Testis (tissue), 2 donors: Measurements from ENCODE around the gene AMBRA1.

Source experiments
- POLR2A ChIP-seq: fragments of 450-650 bp; IDR thresholded peaks from one replicate; pipeline ENCODE4 v1.6.1; 2017; ENCODE audit warnings: antibody characterized with exemption, mild to moderate bottlenecking, moderate library complexity
- TF ChIP-seq, protein P1 (sequence below), 3 experiments: fragments of 450-650 bp in 2 of 3; fragments of 200-600 bp in 1 of 3; sonication (generic) in 1 of 3; IDR thresholded peaks; one replicate each; pipeline ENCODE4 v1.5.1; 2016 to 2019; ENCODE audit warnings: antibody characterized with exemption in 3 of 3, mild to moderate bottlenecking in 2 of 3, moderate library complexity in 1 of 3

DNA sequence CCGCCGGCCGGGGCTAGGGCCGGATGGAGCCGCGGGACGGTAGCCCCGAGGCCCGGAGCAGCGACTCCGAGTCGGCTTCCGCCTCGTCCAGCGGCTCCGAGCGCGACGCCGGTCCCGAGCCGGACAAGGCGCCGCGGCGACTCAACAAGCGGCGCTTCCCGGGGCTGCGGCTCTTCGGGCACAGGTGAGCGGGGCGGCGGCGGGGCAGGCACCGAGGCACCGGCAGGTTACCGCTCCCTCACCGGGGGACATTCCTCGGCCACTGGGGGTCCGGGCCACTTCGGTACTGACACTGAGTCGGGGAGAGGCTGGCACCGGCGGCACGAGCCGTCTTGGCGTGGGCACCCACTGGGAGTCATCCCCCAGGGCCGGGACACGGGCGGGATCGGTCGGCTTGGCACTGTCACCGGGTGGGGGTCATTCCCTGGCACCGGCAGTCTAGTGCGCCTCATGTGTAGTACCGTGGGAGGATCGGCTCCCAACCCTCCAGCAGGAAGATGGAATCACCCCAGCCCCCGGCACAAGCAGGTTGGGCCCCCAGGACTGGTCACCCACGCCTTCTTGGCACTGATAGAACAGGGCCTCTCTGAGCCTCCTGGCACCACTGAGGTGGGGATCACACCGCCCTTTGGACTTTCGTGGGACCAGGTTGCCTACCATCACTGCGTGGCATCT lies 246.0 kb downstream of the AMBRA1 start:
- TF ChIP-seq, protein P1, sequence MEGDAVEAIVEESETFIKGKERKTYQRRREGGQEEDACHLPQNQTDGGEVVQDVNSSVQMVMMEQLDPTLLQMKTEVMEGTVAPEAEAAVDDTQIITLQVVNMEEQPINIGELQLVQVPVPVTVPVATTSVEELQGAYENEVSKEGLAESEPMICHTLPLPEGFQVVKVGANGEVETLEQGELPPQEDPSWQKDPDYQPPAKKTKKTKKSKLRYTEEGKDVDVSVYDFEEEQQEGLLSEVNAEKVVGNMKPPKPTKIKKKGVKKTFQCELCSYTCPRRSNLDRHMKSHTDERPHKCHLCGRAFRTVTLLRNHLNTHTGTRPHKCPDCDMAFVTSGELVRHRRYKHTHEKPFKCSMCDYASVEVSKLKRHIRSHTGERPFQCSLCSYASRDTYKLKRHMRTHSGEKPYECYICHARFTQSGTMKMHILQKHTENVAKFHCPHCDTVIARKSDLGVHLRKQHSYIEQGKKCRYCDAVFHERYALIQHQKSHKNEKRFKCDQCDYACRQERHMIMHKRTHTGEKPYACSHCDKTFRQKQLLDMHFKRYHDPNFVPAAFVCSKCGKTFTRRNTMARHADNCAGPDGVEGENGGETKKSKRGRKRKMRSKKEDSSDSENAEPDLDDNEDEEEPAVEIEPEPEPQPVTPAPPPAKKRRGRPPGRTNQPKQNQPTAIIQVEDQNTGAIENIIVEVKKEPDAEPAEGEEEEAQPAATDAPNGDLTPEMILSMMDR (IDR thresholded peaks at IDR 0.05): no peak
- TF ChIP-seq POLR2A: no peak
